Kidney capillary endothelial cell (primary cell): ENCODE measurements around the gene STAU1.
"Not testable (repeated sequence)": the region's sequence is repeated elsewhere in the genome, so short reads cannot be mapped to it uniquely, and the experiment has no call there.

ENCODE experiments used
- DNase-seq: peaks from one replicate; pipeline ENCODE4 v3.0.0-alpha.2; 2018; ENCODE audit warnings: low spot score

STAU1 gene

DNA sequence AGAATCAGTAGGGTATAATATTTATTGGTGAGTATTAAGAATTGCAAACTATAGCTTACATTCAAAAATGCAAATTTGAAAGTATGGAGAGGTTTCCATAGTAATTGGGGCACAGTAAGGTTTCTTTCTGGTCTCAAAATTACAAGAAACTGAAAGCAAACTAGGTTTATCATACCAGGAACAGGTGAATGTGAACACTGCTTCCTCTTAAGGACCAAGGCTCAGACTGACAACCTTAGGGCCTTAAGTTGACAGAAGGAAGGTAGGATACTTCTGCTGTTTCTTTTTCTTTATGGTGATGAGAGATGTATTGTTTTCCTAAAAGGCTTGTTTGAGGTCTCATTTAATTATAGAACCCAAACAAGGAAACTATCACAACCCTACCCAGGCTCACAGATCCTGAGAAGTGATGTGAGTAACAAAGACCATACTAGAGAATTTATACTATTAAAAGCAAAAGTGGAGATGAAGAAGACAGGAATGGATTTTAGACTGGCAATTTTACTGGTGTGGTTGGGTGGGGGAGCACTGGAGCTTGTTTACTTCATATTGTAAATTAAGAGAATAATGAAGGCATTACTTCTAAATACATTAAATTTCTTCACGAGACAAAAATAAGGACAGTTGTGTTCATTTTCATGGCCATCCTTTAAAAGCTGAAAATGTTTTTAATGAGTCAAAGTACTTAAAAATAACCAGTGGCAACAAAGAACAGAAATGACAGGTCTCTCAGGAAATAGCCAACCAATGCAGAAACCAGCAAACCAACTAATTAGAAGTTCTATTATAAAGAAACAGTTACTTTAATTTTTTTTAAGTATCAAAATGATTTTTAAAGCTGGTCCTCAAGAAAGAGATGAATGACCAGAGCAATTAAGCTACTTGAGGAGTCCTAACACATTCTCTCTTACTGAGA is 21.3 kb downstream of the STAU1 start:
- no peak for DNase-seq

DNA sequence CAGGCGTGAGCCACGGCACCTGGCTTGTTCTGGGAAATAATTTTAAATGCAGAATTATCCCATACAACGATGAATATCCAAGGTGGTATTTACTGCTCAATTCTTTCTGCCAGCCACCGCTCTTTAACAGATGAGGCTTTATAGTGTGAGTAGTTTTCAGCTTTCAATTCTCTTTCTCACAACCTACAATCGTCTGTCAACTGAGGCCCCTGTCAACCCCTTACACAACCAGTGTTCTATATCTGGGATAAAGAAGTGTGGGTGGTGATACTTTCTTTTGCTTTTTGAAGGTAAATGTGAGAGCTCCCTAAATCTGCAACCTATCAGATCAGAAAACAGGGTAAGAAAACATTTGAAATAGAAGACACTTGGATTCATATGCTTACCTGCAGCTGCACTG is 22.5 kb downstream of the STAU1 start:
- no peak for DNase-seq

DNA sequence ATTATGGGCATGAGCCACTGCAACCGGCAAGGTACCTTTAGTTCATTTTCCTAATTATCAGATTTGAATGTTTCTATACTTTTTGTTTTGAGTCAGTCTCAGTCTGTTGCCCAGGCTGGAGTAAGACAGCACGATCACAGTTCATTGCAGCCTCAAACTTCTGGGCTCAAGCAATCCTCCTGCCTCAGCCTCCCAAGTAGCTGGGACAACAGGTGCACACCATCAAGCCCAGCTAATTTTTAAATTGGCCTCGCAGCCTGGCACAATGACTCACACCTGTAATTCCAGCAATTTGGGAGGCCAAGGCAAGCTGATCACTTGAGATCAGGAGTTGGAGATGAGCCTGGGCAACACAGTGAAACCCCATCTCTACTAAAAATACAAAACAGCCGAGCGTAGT is 24.4 kb downstream of the STAU1 start:
- no peak for DNase-seq

DNA sequence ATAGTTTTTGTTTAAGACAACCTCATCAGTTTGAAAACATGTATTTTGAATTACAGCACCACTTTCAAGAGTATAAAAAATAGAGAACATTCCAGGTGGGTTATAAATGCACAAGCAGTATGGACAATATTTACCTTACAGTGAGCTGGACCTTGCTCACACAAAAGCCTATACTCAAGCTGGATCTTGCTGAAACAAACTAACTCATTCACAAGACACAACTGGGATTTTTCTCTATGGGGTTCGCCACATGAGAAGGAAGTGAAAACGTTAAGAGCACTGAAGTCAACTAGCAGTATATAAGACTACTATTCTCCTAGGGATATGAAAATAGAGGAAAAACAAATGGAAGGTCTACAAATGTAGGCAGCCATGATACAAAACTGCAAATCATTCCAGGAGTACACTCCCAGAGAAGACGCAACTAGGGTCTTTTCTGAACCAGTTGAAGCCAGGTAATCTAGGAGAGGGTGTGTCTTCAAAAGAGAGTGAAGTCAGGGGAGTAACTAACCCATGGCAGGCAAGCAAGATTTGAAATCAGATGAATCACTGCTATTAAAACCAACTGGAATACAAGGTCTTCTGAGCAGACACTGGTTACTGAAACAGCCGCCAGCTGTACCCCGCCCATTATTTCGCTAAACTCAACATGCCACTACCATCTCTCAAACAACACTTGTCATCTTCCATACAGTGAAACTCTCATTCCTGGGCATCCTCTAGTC is 26.5 kb downstream of the STAU1 start:
- no peak for DNase-seq

DNA sequence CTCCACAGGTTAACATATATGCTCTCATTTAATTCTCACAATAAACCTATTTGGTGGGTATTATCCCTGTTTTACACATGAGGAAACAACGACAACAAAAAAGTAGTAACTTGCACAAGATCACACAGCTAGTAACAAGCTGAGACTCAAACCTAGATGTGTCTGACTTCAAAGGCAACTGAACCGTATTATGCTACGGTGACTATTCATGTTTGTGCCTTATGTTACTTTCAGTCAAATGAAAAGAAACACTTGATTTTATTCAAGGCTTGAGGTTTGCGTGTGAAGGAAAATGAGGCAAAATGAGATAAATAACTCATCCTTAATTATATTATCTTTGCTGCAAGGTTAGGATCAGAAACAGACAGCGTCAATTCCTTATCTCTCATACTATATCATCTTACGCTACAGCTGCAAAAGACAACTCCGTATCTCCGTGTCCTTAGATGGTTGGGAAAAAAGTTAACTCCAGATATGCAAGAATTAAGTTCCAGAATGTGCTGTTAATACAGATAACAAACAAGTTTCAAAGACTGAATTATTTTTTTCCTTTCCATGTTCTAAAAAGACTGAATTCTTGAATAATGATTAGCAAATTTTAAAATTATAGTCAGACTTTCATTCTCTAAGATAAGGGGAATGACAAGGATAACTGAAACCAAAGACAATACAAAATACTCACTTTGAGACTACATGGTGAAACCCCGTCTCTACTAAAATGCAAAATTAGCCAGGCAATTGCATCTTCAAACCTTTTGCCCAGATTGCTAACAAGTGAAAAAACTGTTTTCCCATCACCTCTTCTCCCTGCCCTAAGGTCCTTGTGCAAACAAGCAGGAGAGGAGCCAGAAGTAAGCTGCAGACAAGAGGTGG is 27.8 kb downstream of the STAU1 start:
- no peak for DNase-seq

DNA sequence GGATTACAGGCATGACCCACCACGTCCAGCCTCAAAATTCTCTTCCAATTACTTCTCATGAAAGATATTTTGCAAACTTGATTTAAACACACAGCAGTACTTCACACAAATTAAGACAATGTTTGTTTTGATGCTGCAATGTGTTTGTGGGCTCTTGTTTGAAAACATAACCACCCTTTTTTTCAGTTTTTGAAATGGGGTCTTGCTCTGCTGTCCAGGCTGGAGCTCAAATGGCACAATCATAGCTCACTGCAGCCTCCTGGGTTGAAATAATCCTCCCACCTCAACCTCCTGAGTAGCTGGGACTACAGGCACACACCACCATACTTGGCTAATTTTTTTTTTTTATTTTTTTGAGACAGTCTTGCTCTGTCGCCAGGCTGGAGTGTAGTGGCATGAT is 31.0 kb downstream of the STAU1 start:
- DNase-seq = no peak

DNA sequence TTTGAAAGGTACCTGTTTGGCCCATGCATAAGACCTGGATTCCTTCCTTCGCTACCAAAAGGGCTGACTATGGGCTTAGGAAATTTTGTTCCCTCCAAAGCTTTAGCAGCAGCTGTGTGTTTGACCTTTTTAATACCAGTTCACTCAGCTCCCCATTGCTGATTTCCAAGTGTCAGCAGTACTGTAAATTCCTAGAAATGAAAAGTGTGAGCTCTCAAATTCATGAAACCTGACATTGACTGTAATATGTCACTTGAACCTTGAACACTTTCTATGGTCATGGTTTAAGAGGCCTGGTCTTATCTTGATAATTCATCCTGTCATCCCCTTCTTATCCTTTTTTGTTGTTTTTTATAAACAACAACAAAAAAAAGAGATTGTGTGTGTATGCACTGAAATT is 31.7 kb downstream of the STAU1 start:
- no peak for DNase-seq

DNA sequence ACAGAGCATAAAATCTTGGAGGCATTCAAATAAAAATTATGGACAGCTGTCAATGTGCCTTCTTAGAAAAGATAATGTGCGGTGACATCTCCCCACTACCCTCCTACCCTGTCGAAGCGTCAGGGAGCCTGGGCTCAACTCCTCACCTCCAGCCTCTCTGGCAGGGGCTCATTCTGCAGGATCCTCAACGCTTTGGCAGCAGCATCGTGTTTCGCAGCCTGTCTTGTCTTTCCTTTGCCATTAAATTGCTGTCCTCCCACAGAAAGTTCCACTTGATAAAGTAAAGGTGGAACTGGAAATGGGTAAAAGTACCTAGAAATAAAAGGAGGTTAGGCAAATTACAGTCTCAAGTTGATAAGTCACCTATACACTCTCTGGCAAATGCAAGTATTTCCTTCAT is 36.7 kb downstream of the STAU1 start:
- no peak for DNase-seq

DNA sequence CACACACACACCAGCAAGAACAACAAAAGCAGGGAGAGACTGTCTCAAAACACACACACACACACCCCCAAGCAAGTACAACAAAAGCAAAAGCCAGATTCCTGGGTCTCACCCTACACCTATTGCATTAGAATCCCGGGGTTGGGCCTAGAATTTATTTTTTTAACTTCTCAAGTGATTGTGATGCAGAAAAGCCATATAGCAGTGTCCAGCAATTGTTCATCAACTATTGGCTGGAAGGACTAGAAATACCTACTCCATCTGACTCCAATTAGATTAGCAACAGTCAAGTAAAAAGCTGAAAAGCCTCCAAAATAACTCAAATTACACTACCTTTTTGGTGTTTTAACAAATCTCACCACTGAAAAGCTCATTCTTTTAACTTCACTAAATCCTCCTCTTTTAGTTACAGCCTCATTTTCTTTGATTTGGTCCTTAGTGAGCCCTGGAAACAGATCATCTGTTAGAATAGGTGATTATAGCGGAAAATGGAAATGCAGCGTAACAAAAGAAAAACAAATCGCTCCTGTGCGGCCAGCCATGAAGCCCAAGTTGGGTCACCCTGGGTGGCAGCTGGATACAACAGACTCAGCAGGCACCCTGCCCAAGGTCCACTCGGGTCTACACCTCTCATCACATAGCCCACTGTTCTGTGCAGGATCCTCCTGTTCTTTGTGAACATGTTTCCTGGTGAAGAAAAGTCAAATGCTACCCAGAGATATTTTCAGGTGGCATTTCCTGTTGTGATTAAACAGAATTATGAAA is 38.7 kb downstream of the STAU1 start:
- DNase-seq = no peak

DNA sequence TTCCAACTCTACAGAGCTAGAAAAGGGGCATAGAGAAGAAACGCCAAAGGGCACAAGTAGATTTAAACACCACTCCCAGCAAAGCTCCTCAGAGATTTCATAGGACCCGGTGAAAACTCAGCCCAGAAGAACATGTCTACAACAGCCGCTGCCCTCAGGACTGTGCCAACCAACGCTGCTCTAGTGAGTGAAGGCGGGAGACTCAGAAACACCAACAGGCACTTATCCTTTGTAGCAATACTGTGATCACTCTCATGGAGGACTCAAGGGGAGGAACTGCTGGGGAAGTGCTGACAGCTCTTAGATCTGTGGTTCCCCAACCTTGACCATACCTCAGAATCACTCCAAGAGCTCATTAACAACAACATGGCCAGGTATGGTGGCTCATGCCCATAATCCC is 39.5 kb downstream of the STAU1 start:
- no peak for DNase-seq

DNA sequence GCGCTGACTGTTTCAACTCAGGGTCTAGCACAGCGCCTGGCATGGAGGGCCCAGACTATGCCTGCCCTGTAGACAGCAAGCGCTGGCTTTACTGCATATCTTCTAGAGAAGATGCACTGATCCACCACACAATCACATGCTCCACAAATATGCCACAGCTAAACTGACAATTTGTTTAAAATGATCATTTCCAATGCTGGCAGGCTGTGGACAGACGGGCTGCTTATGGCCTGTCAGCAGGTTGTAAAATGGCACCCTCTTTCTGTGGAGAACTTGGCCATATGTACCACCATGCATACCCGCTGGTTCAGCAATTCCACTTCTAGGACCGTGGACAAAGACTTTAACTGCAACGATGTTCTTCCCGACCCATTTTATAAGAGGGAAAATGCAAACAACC is 40.8 kb downstream of the STAU1 start:
- no peak for DNase-seq

DNA sequence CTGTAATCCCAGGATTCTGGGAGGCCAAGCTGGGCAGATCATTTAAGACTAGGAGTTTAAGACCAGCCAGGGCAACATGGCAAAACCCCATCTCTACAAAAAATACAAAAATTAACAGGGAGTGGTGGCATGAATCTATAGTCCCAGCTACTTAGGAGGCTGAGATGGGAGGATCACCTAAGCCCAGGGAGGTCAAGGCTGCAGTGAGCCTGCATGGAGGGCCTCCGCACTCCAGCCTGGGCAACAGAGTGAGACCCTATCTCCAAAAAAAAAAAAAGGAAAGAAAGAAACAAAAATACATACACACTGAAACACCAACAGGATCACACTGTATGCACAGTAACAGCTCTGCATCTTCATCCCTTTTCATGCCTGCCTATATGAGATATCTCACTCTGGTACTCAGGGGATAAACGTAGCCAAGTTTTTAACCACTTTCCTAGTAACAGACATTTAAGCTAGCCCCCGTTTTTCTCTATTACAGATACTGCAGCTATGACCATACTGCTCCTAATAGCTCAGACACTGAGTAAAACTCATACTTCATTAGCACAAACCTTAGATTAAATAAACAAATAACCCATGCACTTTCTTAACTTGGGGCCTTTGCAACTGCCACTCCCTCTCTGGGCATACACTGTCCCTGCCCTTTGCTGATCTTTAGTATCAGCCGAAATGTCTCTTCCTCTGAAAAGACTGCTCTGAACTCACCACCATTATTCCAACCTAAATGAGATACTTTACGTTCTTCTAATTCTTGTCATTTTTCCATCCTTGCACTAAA is 41.5 kb downstream of the STAU1 start:
- DNase-seq = no peak

DNA sequence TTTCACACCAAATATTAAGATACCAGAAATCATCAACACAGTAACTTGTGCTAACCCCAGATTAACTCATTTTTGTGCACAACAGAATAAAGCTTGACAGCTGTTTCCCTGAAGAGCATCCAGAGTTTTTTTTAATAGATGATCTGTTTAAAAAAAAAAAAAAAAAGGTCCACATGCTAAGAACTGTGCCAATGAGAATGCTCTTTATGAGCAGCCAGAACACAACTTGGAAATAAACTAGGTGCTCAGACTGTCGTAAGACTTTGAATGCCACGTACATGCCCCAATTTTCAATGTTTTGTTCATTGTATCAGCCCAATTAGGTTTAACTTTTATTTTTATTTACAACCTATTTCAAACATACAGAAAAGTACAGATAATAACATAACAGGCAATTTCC is 47.3 kb downstream of the STAU1 start:
- no peak for DNase-seq

DNA sequence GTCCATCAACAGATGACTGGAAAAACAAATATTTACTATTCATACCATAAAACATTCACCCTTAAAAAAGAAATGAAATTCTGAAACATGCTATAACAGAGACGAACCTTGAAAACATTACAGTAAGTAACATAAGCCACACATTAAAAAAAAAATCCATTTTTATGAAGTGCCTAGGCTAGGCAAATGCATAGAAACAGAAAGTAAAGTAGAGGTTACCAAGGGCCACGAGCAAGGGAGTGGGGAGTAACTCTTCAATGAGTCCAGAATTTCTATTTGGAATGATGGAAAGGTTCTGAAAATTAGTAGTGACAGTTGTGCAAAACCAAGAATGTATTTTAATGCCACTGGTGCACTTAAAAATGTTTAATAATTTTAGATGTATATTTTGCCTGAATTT is 47.7 kb downstream of the STAU1 start:
- DNase-seq = no peak

DNA sequence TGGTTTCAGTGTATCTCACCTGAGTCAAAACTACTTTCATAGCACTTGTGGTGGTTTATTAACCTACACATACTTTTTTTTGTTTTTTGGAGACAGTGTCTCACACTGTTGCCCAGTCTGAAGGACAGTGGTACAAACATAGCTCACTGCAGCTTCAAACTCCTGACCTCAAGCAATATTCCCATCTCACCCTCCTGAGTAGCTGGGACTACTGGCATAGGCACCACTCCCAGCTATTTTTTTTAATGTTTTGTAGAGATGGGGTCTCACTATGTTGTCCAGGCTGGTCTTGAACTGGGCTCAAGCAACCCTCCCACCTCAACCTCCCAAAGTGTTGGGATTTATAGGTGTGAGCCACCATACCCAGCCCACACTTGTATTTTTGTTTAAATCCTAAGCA is 49.7 kb downstream of the STAU1 start:
- DNase-seq = no peak

DNA sequence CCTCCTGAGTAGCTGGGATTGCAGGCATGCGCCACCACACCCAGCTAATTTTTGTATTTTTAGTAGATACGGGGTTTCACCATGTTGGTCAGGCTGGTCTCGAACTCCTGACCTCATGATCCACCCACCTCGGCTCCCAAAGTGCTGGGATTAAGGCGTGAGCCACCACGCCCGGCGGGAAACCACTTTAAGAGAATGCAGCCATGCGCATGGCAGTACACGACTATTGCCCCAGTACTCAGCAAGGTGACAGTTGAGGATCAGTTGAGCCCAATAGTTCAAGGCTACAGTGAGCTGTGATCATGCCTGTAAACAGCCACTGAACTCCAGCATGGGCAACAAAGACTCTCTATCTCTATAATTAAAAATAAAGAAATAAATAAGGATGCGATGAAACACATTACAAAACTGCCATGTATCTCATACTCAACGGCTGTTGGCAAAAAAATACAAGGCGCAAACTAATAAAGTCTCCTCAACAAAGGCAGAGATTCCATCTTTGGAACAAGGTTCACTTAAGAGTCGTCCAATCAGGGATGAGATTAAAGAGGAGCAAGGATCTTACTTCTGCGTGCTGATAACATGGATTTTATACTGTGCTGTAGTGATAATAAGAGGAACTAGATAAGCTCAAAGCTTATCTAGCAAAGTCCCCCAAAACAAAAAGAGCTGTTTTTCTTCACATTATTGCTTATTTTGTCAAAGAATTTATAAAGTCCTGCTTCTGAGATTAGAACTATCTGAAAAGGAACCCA is 51.1 kb downstream of the STAU1 start:
- DNase-seq = no peak

DNA sequence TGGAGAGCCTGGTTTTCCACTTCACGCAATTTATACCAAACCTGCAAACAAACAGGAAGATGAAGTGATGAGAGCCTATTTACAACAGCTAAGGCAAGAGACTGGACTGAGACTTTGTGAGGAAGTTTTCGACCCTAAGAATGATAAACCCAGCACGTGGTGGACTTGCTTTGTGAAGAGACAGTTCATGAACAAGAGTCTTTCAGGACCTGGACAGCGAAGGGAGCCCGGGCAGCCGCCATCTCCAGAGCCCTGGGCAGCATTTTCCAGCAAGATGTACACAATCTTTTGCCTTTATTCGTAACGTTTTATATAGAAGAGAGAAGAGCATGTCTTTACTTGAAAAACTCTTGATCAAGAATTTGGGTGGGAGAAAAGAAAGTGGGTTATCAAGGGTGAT is 53.3 kb downstream of the STAU1 start:
- DNase-seq = not testable (repeated sequence)

DNA sequence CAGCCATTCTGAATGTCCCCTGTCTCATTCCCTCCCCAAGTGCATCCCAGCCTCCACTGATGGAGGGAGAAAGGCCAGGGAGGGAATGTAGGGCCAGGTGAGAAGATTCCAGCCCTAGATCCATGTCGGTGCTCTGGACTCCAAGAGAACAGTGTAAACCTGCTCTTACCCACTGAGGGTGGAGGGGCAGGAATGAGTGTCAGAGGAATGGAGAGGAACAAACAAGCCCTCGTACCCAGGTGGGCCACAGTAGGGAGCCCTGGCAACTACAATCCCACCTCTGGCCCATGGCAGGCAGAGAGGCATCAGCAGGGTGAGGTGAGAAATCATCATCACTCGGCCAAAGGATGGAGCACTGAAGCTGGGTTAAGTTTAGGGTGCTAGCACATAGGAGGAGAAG is 54.6 kb downstream of the STAU1 start:
- no peak for DNase-seq

DNA sequence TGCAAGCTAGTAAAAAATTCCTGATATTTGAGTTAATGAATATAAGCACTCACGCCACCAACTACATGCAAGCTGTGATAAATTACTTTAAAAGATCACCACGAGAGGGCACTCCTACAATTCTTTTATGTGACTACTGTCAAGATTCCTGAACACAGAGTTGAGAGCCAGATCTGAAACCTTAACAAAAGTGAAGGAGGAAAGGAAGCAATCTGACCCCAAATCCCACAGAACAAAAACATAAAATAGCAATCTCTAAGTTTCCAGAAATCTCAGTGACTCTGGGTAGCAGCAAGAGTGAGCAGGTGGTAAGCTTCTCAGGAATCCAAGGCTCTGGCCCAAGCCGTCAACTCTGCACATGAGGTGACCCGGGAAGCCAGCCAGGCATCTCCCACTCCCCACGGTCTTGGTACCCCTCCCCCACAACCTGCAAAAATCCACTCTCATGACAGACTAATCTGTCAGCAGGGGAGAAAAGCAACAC is 55.1 kb downstream of the STAU1 start:
- DNase-seq = peak; percentile 53

DNA sequence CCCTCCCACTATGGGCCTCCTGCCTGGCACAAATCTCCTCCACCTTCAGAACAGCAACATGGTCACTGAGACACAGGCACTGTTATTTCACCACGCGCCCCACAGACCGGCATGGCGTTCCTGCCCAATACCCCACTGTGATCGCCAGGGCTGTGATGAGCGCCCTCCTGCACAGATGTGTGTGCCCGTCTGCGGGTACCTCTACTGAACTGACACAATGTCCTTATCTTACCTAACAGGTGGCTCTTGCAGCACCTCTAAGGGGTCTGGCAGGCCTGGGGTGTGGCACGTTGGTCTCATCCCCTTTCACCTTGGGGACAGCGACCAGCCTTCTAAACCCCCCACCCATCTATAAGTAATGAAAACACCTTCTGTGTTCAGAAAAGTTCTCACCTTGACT is 64.2 kb downstream of the STAU1 start:
- DNase-seq = no peak
